Ovary (tissue), 3 donors: ENCODE data around the gene KNDC1.

Source experiments
- POLR2A ChIP-seq: fragments of 450-650 bp; IDR thresholded peaks from one replicate; pipeline ENCODE4 v1.6.1; 2017; ENCODE audit warnings: antibody characterized with exemption, mild to moderate bottlenecking, moderate library complexity
- TF ChIP-seq, protein P1 (sequence below), 3 donors: fragments of 450-650 bp in 2 of 3; fragments of 200-600 bp in 1 of 3; IDR thresholded peaks; one replicate each; pipeline versions ENCODE4 v1.5.1 to v1.8.0; 2016 to 2022; ENCODE audit warnings: antibody characterized with exemption in 3 of 3, mild to moderate bottlenecking in 1 of 3
- donor health status: DM: no; HTN: no; CAD: no.

- TF ChIP-seq, protein P1, sequence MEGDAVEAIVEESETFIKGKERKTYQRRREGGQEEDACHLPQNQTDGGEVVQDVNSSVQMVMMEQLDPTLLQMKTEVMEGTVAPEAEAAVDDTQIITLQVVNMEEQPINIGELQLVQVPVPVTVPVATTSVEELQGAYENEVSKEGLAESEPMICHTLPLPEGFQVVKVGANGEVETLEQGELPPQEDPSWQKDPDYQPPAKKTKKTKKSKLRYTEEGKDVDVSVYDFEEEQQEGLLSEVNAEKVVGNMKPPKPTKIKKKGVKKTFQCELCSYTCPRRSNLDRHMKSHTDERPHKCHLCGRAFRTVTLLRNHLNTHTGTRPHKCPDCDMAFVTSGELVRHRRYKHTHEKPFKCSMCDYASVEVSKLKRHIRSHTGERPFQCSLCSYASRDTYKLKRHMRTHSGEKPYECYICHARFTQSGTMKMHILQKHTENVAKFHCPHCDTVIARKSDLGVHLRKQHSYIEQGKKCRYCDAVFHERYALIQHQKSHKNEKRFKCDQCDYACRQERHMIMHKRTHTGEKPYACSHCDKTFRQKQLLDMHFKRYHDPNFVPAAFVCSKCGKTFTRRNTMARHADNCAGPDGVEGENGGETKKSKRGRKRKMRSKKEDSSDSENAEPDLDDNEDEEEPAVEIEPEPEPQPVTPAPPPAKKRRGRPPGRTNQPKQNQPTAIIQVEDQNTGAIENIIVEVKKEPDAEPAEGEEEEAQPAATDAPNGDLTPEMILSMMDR (IDR thresholded peaks at IDR 0.05) = no peak
- no peak for TF ChIP-seq POLR2A
These were observed 33.4 kb upstream of the KNDC1 start for GRCh38 chr10:133126431-133127290.
